D341Med (cell line): ENCODE data around the gene MCC.
"Not testable (repeated sequence)": the region's sequence is repeated elsewhere in the genome, so short reads cannot be mapped to it uniquely, and the experiment has no call there.

ENCODE experiments used
- DNase-seq: peaks from one replicate; pipeline ENCODE4 v3.0.0; 2012; ENCODE audit warnings: low spot score

The MCC gene

DNA sequence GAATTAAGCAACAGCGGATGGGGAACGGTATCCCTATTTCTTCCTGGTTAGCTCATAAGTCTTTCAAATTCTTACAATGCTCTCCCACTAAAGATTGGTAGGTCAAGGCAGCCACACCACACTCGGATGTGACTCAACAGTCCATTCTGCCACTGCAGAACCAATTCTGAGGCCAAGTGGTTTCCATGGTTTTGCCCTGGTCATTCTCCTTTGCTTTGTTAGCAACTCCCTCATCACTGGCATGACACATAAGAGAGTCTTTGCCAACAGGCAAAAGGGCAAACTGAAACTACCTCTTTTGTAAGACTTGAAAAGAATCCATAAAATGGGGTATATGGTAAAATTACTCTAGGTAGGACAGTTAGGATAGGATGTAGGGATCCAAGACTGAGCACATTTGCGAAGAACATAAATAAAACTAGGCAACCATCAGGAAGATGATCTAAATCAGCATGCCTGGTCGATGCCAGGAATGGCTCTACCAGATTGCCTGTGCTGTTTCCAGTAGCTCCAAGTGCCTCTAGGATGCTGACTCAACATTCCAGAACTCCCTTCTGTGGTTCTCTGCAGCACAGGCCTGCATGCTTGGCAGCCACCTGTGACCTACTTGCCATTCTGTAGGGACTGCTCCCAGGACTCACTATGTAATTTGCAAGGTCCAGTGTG lies 406.2 kb downstream of the MCC start:
- no peak for DNase-seq

DNA sequence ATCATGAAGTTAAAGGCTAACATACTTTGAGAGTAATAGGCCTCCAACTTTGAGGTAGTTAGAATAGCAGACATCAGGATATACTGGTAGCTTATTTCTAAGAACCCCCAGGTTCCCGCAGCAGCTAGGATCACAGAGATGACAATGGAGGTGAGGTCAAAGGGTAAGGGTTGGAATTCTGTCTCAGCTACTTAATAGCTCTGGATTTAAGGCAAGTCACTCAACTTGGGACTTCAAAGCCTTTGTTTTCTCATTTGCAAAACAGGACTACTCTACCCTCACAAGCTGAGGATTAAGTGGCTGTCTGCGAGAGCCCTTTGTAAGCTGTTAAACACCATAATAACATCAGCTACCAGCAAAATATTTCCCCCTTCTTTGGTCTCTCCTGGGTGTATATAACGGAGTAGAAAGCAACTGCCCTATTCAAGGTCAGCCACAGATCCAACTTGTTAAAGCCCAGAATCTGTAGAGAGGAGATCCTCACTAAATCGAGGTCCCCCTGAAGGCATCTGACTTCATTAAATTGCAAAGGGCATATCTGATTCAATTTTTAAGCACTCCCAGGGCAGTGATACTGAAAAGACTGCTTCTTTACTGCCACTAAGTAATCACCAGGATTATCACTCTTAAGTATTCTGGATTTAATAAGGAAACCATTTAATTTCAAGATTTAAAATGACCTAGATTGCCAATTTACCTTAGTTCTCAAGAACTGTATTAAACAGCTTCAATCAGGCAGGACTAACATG lies 407.0 kb downstream of the MCC start:
- peak; percentile 49 for DNase-seq

DNA sequence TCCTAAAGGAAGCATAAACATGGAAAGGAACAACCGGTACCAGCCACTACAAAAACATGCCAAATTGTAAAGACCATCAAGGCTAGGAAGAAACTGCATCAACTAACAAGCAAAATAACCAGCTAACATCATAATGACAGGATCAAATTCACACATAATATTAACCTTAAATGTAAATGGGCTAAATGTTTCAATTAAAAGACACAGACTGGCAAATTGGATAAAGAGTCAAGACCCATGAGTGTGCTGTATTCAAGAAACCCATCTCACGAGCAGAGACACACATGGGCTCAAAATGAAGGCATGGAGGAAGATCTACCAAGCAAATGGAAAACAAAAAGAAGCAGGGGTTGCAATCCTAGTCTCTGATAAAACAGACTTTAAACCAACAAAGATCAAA lies 411.6 kb downstream of the MCC start:
- not testable (repeated sequence) for DNase-seq

DNA sequence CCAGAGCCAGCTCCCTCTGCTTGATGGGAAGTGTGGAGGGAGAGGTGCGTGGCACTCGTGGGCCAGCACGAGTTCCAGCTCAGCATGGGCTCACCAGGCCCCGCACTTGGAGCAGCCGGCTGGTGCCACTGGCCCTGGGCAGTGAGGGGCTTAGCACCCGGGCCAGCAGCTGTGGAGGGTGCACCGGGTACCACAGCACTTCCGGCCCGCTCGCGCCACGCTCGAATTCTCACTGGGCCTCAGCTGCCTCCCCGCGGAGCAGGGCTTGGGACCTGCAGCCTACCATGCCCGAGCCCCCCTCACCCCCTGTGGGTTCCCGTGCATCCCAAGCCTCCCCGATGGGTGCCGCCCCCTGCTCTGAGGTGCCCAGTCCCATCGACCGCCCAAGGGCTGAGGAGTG lies 413.2 kb downstream of the MCC start:
- DNase-seq, result no peak

DNA sequence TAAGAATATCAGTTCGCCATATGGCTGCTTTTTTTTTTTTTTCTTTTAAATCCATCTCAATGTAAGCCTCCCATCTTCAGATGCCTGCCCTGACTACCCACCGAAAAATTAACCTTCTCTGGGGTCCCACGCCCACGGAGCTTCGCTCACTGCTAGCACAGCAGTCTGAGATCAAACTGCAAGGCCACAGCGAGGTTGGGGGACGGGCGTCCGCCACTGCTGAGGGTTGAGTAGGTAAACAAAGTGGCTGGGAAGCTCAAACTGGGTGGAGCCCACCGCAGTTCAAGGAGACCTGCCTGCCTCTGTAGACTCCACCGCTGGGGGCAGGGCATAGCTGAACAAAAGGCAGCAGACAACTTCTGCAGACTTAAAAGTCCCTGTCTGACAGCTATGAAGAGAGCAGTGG lies 414.6 kb downstream of the MCC start:
- not testable (repeated sequence) for DNase-seq

DNA sequence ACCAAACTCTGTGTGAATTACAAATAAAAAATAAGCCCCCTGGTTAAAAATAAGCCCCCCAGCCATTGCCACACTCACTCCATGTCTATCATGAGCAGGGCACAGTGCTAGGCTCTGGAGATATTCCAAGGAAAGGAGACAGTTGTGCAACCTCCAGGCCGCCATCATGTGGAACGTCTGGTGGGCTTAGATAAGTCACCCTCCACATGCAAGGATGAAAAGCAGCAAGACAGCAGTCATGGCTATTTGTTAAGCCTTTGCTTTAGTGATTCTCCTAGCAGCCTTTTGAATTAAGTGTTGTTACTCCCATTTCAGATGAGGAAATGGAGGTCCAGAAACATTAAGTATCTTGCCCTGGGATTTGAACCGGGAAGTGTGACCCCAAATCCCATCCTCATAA lies 416.9 kb downstream of the MCC start:
- DNase-seq, result no peak

DNA sequence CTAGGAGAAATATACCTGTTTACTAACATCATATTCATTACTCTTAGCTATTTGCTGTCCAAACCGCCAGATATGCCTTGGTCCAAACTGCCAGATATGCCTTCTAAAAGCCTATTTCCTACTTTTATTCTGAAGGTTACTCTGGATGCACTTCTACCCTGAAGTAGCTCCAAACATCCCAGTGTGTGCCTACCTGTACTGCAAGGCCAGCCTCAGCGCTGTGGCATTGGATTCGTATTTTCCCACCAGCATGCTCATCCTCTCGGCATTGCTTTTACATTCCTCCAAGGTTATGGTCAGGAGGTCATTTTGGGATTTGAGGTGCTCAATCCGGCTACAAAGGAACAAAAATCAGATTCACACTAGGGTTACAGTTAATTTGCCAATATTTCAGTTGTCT lies 417.4 kb downstream of the MCC start:
- DNase-seq, result no peak

DNA sequence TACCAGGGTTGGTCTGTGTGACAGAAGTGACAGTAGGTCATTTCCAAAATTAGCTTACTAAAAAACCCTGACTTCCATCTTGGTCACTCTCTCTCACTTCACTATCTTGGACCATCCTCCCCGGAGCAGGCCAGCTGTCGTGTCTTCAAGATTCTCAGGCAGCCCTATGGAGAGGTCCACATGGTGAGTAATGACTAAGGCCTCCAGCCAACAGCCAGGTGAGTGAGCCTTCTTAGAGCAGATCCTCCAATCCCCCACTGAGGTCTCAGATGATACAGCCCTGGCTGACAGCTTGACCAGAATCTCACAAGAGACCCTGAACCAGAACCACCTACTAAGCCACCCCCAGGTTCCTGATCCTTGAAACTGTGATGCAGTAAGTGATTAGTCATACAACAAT lies 419.7 kb downstream of the MCC start:
- no peak for DNase-seq

DNA sequence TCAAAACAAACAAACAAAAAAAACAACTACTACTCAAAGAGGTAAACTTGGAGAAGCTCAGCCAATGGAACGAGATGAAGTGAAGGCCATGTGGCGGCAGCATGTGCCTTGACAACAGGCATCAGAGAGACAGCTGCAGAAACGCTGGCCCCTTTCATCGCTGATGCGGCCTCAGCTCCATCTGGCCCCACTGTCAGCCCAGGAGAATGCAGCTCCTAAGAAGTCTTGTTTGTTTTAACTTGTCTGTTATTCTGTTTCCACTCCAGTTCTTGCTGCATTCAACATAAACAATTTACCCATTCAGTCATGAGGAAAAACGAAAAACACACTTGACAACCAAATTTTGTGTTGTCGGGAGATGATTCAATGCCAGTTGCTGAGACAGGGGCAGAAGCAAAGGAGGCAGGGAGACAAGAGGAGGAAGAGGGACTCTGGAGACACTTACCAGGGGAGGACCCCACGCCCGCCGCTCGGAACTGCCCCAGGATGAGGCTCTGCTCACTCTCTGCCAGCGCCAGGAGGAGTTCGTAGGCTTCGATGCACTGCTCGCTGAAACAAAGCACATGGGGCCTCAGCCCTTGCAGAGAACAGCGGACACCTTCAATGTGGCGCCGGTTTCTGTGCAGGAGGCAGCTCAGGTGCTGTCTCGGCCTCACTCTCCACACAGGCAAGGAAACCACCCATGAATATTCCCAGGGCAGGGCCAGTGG lies 420.5 kb downstream of the MCC start:
- DNase-seq, result no peak

DNA sequence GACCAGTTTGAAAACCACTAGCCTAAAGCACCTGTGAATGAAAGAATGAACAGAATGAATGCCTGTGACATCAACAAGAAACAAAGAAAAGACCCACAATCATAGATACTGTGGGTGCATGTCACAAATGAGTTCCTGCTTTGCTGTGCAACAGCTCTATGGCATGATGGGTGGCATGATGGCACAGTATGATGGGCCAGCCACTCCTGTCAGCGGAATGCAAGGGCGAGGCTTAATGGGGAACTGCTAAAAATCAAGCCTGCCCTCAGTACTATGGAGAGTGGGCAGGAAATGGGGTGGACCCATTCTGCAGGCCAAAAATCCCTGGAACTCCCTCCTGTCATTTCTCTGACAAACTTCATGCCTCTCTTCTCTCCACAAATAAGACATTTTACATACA lies 422.6 kb downstream of the MCC start:
- DNase-seq, result no peak

DNA sequence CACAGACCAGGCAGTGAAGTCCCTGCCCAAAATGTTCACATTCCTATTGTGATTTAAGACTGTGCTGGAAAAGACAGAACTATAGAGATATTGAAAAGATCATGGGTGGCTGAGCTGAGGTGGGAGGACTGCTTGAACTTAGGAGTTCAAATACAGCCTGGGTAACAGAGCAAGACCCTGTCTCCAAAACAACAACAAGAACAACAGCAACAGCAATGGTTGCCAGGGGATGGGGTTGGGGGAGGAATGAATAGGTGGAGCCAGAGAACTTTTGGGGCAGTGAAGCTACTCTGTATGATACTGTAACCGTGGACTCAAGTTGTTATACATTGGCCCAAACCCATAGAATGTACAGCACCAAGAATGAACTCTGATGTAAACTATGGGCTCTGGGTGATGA lies 423.4 kb downstream of the MCC start:
- DNase-seq, result no peak

DNA sequence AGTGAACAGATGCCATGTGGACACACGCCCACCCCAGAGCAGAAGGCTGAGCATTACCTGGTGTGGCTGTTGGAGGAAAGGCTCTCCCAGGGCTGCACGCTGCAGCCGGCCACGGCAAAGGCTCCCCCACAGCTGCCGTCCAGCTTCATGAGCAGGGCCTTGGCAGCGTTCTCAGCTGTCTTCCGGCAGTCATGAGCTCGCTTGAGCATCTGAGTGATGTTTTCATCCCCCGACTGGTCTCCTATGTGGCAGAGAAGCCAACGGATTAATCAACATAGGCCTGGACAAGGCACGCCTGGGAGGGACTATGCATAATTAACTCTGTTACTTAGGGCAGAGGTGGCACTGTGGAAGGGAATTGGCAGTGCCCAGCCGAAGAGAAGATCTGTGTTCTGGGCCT lies 424.3 kb downstream of the MCC start:
- DNase-seq, result no peak

DNA sequence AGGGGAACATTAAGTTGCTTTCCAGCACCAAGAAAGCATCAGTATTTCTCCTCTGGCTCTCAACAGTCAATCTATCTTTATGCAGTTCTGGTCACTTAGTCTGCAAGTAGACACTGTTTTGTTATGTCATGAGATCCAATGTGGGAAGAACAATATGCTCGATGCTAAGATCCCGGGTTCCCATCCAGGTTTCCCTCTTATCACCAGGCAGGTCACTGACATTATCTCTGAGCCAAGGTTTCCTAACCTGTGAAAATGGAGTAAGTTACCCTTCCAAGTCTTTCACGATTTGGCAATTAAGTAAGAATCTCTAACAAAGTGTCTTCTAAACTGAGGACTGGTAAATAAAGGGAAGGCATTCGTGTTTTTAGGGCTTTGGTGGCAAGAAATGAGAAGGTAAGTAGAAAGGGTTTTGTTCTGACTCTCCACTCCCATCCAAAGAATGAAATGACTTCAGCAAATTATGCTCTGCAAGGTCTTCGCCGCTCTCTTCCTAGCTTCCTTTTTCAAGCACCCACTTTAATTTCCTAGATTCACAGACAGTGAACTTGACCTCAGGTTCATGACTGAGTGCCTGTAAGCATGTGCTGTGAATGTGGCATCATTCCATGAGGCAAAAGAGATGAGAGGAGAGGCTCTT lies 425.3 kb downstream of the MCC start:
- DNase-seq, result no peak

DNA sequence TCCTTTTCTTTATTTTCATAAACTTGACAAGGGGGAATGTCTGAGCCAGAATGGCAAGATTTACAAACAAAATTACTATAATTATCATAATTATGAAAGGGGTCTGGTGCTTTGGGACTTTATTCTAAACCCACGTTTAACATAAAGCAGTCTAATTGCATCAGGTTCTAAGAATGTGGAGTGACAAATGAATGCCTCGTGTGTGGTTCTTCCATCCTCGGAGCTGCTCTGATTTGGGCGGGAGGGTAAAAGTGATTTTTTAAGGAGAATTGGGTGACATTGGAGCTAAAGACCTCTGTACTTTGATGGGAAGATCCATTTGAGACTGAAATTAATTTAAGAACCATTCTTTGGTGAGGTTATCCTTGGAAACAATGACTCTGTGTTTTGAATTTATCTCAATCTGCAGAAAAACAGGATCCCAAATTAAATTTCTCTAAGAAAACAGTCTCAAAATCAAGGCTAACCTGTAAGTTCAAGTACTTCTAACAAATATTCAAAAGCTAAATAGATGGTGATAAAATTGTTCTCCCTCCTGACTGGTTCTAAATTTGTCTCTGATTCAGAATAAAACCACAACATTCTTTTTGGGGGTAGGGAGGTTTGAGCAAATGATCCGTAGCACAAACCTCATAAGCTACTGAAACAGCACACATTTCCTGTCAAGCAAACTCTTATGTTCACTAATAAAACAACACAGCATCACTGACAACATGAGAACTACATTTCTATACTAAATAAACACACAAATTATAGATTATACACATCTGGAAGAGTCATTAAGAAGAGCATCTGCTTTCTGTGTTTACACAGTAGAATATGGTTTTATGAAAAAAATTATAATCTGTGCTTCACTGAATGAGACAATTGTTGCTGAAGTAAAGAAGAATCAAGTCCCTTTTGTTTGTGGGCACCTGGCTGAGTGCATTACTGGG lies 426.1 kb downstream of the MCC start:
- no peak for DNase-seq

DNA sequence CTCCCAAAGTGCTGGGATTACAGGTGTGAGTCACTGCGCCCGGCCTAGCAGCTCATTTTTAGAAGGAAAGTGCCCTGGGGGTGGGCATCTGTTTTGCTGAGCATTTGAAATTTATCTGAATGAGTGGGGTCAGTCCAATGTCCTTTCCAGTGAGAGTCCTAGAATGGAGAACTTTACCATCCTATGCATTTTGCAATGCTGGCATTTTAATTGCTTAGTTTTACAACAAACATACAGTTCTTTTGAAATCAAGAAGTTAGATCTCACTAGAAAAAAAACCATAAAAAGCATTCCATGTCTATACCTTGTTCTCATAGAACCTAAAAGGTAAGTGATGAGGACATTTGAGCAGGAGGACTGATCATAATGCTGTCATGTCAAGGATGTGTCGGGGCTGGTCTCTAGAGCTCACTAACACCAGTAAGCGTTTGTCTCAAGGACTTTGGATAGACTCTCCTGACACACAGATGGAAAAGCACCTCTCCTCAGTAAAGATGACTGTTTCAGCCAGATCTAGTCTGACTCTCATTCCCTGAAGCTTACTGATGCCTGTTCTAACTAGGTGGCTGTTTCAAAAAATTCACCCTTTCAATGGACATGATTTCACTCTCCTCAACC lies 427.7 kb downstream of the MCC start:
- no peak for DNase-seq

DNA sequence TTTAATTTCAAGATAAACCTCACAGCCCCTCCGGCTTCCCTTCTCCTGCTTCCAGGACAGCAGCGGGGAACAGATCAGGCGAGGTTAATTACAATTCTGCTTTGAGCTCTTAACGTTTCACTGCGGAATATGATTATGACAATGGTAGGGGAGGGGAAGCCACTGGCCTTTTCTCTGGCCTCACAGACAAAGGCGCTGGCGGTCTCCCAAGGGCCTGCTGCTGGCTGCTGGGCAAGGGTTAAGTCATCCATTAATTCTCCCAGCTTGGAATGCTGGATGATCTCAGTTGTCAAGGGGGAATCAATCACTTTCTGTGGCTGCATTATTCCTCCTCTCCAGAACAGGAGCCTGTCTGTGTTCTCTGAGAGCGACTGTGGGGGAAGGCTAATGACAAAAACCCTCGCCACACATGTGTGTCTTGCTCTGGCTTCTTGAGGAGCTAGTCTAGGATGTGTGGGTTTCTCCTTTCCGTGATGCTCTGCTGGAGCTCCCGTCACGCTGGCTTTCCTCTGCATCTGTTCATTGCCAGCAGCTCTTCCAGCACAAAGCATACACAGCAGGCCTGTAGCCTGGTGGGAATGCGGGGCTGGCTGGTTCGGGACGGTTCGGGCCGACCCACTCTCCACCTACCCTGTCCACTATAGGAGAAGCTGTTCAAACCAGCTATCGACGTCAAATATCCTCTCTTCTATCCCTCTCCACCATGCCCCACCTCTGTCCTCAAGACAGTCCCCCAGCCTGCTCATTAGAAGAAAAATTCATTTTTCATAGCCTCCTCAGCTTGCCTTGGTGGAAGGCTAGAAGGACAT lies 428.8 kb downstream of the MCC start:
- DNase-seq, result no peak

DNA sequence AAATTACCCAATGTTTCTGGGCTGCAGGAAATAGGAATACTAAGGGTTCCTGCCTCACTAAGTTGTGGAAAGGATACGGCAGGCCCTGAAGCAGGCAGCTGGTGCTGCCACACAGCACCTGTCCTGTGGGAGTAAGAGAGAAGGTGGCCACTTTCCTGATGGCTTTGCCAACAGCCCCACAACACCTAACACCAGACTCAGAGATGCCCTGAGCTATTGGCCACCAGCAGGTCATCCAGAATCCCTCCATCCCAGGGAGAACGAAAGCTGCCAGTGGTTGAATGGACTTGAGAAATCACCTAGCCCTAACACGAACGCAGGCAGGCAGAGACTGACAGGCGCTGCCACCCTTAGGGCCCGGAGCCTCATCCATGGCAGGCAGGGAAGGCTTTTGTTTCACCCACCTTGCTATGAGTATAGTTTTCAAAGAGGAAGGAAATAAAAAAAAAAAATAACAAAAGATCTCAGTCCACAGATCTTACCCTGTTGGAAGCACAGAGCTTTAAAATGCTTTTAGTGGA lies 429.5 kb downstream of the MCC start:
- DNase-seq, result no peak

DNA sequence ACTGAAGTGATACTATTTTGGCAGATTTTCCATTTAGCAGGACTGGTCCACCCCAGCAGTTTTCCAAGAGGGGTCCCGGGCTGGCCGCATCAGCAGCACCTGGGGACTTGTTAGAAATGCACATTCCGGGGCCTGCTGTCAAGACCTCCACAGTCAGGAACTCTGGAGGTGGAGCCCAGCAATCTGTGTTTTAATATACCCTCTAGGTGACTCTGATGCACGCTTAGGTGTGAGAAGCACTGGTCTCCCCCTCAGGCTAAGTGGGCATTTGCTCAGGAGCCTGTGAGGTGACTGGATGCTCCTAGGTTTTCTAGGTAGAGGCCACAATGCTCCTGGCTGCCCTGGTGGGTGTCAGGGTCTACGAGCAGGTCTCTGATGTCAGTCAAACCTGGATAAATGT lies 430.0 kb downstream of the MCC start:
- DNase-seq, result no peak

DNA sequence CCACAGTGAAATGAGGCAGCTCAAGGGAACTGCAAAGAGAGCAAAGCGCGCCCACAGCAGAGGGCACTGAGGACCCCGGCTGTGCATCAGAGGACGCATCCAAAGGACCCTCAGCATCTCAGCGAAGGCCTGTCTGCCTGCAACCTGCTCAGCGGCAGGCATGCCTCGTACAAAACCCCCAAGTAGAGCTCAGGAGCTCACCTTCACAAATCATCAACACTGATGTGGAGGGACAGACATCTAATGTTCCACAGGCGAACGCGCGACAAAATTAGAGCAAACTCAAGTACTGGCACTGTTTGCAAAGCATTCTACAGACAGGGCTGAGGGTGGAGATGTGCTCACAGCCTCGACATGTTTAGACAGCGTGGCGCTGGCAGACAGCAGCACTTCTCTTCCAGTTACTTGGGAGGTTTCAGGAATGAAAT lies 430.7 kb downstream of the MCC start:
- no peak for DNase-seq

DNA sequence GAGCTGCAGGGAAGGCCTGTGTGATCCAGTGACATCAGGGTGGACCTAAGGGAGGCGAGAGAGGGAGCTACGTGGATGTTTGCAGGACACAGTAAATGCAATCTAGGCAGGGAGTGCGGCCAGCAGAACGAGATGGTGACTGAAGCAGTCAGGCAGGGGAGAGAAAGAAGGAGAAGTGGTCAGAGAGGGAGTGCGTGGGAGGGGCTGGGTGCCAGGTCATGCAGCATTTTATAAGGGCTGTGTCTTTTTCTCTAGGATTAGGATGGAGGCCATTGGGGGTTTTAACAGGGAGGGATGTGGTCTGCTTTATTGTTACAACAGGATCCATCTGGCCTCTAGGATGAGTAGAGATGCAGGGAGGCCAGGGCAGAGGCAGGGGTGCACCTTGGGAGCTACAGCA lies 431.3 kb downstream of the MCC start:
- no peak for DNase-seq
